B cell (primary cell): ENCODE results near the gene TRPC1. TPM values are rescaled to one million over a fixed set of nuclear protein-coding genes. Genes with fewer than 3 reads are reported as not detected.

Source experiments
- ATAC-seq: fragments of 200-7000 bp; cut with Tn5 transposase; one replicate; pipeline ENCODE4 v1.10.0; 2021; ENCODE audit warnings: low read depth, mild to moderate bottlenecking, moderate number of reproducible peaks, moderate library complexity
- CTCF ChIA-PET: fragments of 350-600 bp; sonication (Branson Sonifier 250); formaldehyde crosslinking; loops from one replicate; lab custom pipeline; 2021; ENCODE audit warnings: antibody characterized with exemption, inconsistent platforms; lab: Charles Lee
- POLR2A ChIA-PET: fragments of 350-600 bp; sonication (Branson Sonifier 250); formaldehyde crosslinking; loops from one replicate; lab custom pipeline; 2021; ENCODE audit warnings: antibody characterized with exemption; lab: Charles Lee
- DNase-seq: peaks from one replicate; pipeline ENCODE4 v3.0.0; 2013
- H2AFZ ChIP-seq: 2 replicates; pipeline ENCODE4 v1.6.1; 2012; ENCODE audit warnings: mild to moderate bottlenecking, low read depth, low read length; ENCODE audit not compliant: insufficient read depth, poor library complexity, severe bottlenecking
- H3K27ac ChIP-seq, 2 donors: 1 replicate in 1 of 2; 2 replicates in 1 of 2; pipeline ENCODE4 v1.5.1; 2012 to 2013; ENCODE audit warnings: low read length in 2 of 2, mild to moderate bottlenecking in 2 of 2, moderate library complexity in 1 of 2
- H3K27me3 ChIP-seq, 4 experiments: fragments of 200-600 bp in 1 of 4; sonication (generic) in 1 of 4; replicated peaks in 1 of 4; 1 replicate in 2 of 4; 2 replicates in 2 of 4; pipeline versions ENCODE4 v1.6.1 to v1.7.0; 2013 to 2016; ENCODE audit warnings: low read length in 3 of 4, mild to moderate bottlenecking in 2 of 4, mixed read lengths in 1 of 4, moderate library complexity in 1 of 4; ENCODE audit not compliant: insufficient read depth in 4 of 4, control insufficient read depth in 3 of 4; ENCODE audit errors: control extremely low read depth in 1 of 4
- H3K36me3 ChIP-seq, 2 experiments: replicated peaks in 1 of 2; 1 replicate in 1 of 2; 2 replicates in 1 of 2; pipeline versions ENCODE4 v1.6.1 to v1.7.1; 2013; ENCODE audit warnings: low read length in 1 of 2; ENCODE audit not compliant: insufficient read depth in 2 of 2, control insufficient read depth in 1 of 2; ENCODE audit errors: control extremely low read depth in 1 of 2, extremely low read depth in 1 of 2
- H3K4me1 ChIP-seq, 2 donors: fragments of 200-600 bp in 1 of 2; sonication (generic) in 1 of 2; 1 replicate in 1 of 2; 2 replicates in 1 of 2; pipeline versions ENCODE4 v1.5.1 to v1.6.1; 2013 to 2017; ENCODE audit warnings: low read length in 2 of 2; ENCODE audit not compliant: control insufficient read depth in 2 of 2, insufficient read depth in 2 of 2
- H3K4me2 ChIP-seq: replicated peaks from 2 replicates; pipeline ENCODE3; 2012; ENCODE audit warnings: mild to moderate bottlenecking, low read depth, low read length; ENCODE audit not compliant: poor library complexity, severe bottlenecking
- H3K4me3 ChIP-seq, 5 experiments: fragments of 200-600 bp in 1 of 5; sonication (generic) in 1 of 5; 1 replicate in 3 of 5; 2 replicates in 2 of 5; pipeline versions ENCODE4 v1.5.1 to v1.7.0; 2011 to 2016; ENCODE audit warnings: low read length in 4 of 5, mild to moderate bottlenecking in 4 of 5, low read depth in 2 of 5, control low read depth in 1 of 5, moderate library complexity in 1 of 5; ENCODE audit not compliant: insufficient read depth in 1 of 5; ENCODE audit errors: control extremely low read depth in 1 of 5, extremely low read depth in 1 of 5
- H3K79me2 ChIP-seq: fragments of 200-600 bp; sonication (generic); one replicate; pipeline ENCODE4 v1.6.0; 2016; ENCODE audit warnings: low read length; ENCODE audit not compliant: control insufficient read depth, insufficient read depth
- H3K9ac ChIP-seq: fragments of 200-600 bp; sonication (generic); 2 replicates; pipeline ENCODE4 v1.6.1; 2017; ENCODE audit warnings: mild to moderate bottlenecking, low read length, moderate library complexity
- H3K9me3 ChIP-seq, 3 donors: one replicate each; pipeline versions ENCODE4 v1.6.1 to v1.7.1; 2013; ENCODE audit warnings: low read length in 2 of 3; ENCODE audit not compliant: control insufficient read depth in 2 of 3, insufficient read depth in 1 of 3; ENCODE audit errors: control extremely low read depth in 1 of 3
- H4K20me1 ChIP-seq: 2 replicates; pipeline ENCODE4 v1.6.0; 2012; ENCODE audit warnings: mild to moderate bottlenecking, low read length; ENCODE audit not compliant: insufficient read depth, control insufficient read depth, poor library complexity, severe bottlenecking
- H3K27ac Mint-ChIP-seq: one replicate; pipeline ENCODE4 v1.8.0; 2021; ENCODE audit warnings: mixed read lengths
- H3K27me3 Mint-ChIP-seq: one replicate; pipeline ENCODE4 v1.8.0; 2021; ENCODE audit warnings: mixed read lengths
- H3K4me1 Mint-ChIP-seq: one replicate; pipeline ENCODE4 v1.8.0; 2021; ENCODE audit warnings: mixed read lengths
- H3K4me3 Mint-ChIP-seq: one replicate; pipeline ENCODE4 v1.8.0; 2021; ENCODE audit warnings: mixed read lengths
- H3K9me3 Mint-ChIP-seq: one replicate; pipeline ENCODE4 v1.8.0; 2022; ENCODE audit warnings: mixed read lengths; ENCODE audit not compliant: insufficient read depth
- EZH2 ChIP-seq: IDR thresholded peaks from 2 replicates; pipeline ENCODE4 v1.6.1; 2012; ENCODE audit warnings: borderline replicate concordance, low read depth, mild to moderate bottlenecking, moderate library complexity, low read length; ENCODE audit not compliant: insufficient read depth, poor library complexity, severe bottlenecking
- WGBS: methylation state at CpG from one replicate; pipeline ENCODE4 v1.1.5; 2013; ENCODE audit warnings: missing lambda C conversion rate; ENCODE audit not compliant: insufficient coverage; 5-methylcytosine and 5-hydroxymethylcytosine counted together
- intact Hi-C: fragments of 100-400 bp; cut with micrococcal nuclease; formaldehyde crosslinking; loops from one replicate; pipeline ENCODE4 v1.10.0; 2022
- polyA plus RNA-seq: library from polyadenylated mRNA; depleted of rRNA; stranded (reverse); fragments of >200 nt; gene quantifications from 2 replicates; pipeline ENCODE4 v1.2.3, GENCODE V29; 2012
- total RNA-seq, 2 donors: library from RNA; stranded (reverse); fragments of 120-200 nt in 1 of 2; gene quantifications; 1 replicate in 1 of 2; 2 replicates in 1 of 2; pipeline versions ENCODE4 v1.2.3 to v1.2.4, GENCODE V29; 2013 to 2022
- TF ChIP-seq, protein P1 (sequence below): fragments of 200-600 bp; IDR thresholded peaks from one replicate; pipeline ENCODE4 v1.8.0; 2022; ENCODE audit warnings: antibody characterized with exemption, mild to moderate bottlenecking

Gene TRPC1
- total and polyA plus RNA-seq, 2 donors (not counting 1 experiment from before 2014, with no cell fraction given) = 2.0 to 3.8 TPM

DNA sequence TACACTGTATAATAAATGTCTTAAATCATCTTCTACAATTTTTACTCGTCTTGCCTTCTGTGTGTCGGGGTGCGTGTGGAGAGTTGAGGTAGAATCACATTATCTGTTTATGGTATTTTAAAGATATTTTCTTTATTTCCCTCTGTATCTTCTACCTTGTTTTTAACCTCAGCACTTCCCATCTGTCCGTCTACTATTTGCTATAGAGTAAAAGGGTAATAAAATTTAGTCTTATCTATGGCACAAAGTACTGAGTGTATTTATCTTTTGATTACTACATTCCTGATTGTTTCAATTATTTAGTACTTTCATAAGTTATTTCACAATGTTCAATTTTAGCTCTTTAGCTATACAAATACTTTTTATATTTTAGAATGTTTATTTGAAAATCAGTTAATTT is 62.2 kb downstream of the TRPC1 start:
- Histone ChIP-seq H3K9ac (no peak overlapping the region), H3K4me3 (no peak overlapping the region), H4K20me1 (no peaks in the 10 kb centered on the region), H3K36me3 (no peaks in the 10 kb centered on the region), H2AFZ (no peak overlapping the region), H3K4me2 (no peak overlapping the region), H3K79me2 (no peaks in the 10 kb centered on the region), H3K27me3 (no peaks in the 10 kb centered on the region), H3K4me1 (no peaks in the 10 kb centered on the region), H3K27ac (no peak overlapping the region), H3K9me3 (peaks cover 0 to 4% (median 0%) of the 10 kb centered on the region in 3 donors)
- WGBS = no CpG with 5 or more reads among the region's 4 CpGs
- intact Hi-C loops = no loop called here
- Mint-ChIP-seq H3K4me3 (no peak overlapping the region), H3K27me3 (peaks cover 3% of the 10 kb centered on the region), H3K27ac (no peak overlapping the region), H3K9me3 (no peaks in the 10 kb centered on the region), H3K4me1 (no peaks in the 10 kb centered on the region)
- DNase-seq = no peak
- ChIA-PET POLR2A (no interaction called here), CTCF (no interaction called here)
- no peak for ATAC-seq
- TF ChIP-seq EZH2 = no peak
- TF ChIP-seq, protein P1, sequence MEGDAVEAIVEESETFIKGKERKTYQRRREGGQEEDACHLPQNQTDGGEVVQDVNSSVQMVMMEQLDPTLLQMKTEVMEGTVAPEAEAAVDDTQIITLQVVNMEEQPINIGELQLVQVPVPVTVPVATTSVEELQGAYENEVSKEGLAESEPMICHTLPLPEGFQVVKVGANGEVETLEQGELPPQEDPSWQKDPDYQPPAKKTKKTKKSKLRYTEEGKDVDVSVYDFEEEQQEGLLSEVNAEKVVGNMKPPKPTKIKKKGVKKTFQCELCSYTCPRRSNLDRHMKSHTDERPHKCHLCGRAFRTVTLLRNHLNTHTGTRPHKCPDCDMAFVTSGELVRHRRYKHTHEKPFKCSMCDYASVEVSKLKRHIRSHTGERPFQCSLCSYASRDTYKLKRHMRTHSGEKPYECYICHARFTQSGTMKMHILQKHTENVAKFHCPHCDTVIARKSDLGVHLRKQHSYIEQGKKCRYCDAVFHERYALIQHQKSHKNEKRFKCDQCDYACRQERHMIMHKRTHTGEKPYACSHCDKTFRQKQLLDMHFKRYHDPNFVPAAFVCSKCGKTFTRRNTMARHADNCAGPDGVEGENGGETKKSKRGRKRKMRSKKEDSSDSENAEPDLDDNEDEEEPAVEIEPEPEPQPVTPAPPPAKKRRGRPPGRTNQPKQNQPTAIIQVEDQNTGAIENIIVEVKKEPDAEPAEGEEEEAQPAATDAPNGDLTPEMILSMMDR = no peak

DNA sequence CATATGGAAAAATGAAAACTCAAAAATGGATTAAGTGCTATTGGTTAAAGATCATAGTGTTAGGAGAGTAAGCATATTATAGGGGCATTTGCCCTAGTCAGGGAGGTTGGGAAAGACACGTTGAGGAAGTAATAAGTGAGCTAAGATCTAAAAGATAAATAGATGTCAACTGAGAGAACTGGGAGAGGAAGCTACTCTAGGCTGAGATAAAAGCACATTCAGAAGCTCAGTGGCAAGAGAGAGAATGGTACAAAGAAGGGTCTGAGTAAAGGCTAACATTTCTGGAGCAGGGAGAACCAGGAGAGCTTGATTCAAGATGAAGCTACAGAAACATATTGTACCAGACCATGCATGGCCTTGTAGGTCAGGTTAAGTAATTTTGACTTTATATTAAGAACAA is 63.9 kb downstream of the TRPC1 start:
- Mint-ChIP-seq H3K27me3 (peaks cover 3% of the 10 kb centered on the region), H3K4me1 (no peaks in the 10 kb centered on the region), H3K27ac (no peak overlapping the region), H3K4me3 (no peak overlapping the region), H3K9me3 (no peaks in the 10 kb centered on the region)
- ChIA-PET POLR2A (no interaction called here), CTCF (no interaction called here)
- ATAC-seq = no peak
- Histone ChIP-seq H2AFZ (no peak overlapping the region), H3K4me1 (no peaks in the 10 kb centered on the region), H3K4me3 (no peak overlapping the region), H4K20me1 (no peaks in the 10 kb centered on the region), H3K27me3 (no peaks in the 10 kb centered on the region), H3K9me3 (no peaks in the 10 kb centered on the region), H3K79me2 (no peaks in the 10 kb centered on the region), H3K9ac (no peak overlapping the region), H3K36me3 (no peaks in the 10 kb centered on the region), H3K27ac (no peak overlapping the region), H3K4me2 (no peak overlapping the region)
- intact Hi-C loops = no loop called here
- WGBS = 13% methylated on average over 1 of the region's 1 CpG
- TF ChIP-seq, protein P1 = no peak
- TF ChIP-seq EZH2 = no peak
- DNase-seq = no peak
